Measurements from ENCODE around the gene GCC2.

GRCh38 chr2:108450863-108451262 lies 1.9 kb downstream of the GCC2 start:
- TF ChIP-seq POLR2A (IDR thresholded peaks at IDR 0.05; ENCODE audit: insufficient read depth in 1 of 2, low read depth in 2 of 2, low read length in 2 of 2) (no peak), TCF7 (IDR thresholded peaks at IDR 0.05; ENCODE audit: low read depth) (no peak), ZNF292 (CRISPR knock-in tag; IDR thresholded peaks at IDR 0.05; ENCODE audit: borderline replicate concordance, low read depth) (no peak), ERF (CRISPR knock-in tag; IDR thresholded peaks at IDR 0.05) (no peak), ARNT (IDR thresholded peaks at IDR 0.05) (no peak), CREB1 (IDR thresholded peaks at IDR 0.05) (no peak), CREB1 (CRISPR knock-in tag; IDR thresholded peaks at IDR 0.05) (no peak), IRX3 (CRISPR knock-in tag; IDR thresholded peaks at IDR 0.05; ENCODE audit: borderline replicate concordance, low read depth) (no peak), ELF1 (CRISPR knock-in tag; IDR thresholded peaks at IDR 0.05) (no peak), PAX8 (CRISPR knock-in tag; IDR thresholded peaks at IDR 0.05; ENCODE audit: borderline replicate concordance) (no peak), CHCHD3 (CRISPR knock-in tag; IDR thresholded peaks at IDR 0.05) (no peak), CTCF (CRISPR knock-in tag; IDR thresholded peaks at IDR 0.05) (no peak), PATZ1 (CRISPR knock-in tag; IDR thresholded peaks at IDR 0.05) (no peak), SETDB1 (CRISPR knock-in tag; IDR thresholded peaks at IDR 0.05; ENCODE audit: borderline replicate concordance) (no peak)
